ENCODE data around the gene SLC7A8.

Gene SLC7A8

GRCh38 chr14:23086565-23086964, 96.9 kb downstream of the SLC7A8 start:
- TF ChIP-seq CTCF (IDR thresholded peaks at IDR 0.05): no peak

- no peak for TF ChIP-seq CTCF (IDR thresholded peaks at IDR 0.05)
Observed at GRCh38 chr14:23085458-23085857, 98.0 kb downstream of the SLC7A8 start.

- no peak for TF ChIP-seq CTCF (IDR thresholded peaks at IDR 0.05)
Observed at GRCh38 chr14:23080474-23080873, 103.0 kb downstream of the SLC7A8 start.

- TF ChIP-seq CTCF (IDR thresholded peaks at IDR 0.05): no peak
Observed at GRCh38 chr14:23079716-23080115, 103.7 kb downstream of the SLC7A8 start.

GRCh38 chr14:23078692-23079116, 104.8 kb downstream of the SLC7A8 start:
- no peak for TF ChIP-seq CTCF (IDR thresholded peaks at IDR 0.05)

- TF ChIP-seq CTCF (IDR thresholded peaks at IDR 0.05): no peak
Observed at GRCh38 chr14:23077962-23078361, 105.5 kb downstream of the SLC7A8 start.

GRCh38 chr14:23076785-23077408, 106.6 kb downstream of the SLC7A8 start:
- peak; percentile 77 for TF ChIP-seq CTCF (IDR thresholded peaks at IDR 0.05)

Measured in LNCAP (cell line).